ENCODE results near the gene MRPL44.
"Not testable (repeated sequence)": the region's sequence is repeated elsewhere in the genome, so short reads cannot be mapped to it uniquely, and the experiment has no call there.

Gene MRPL44

DNA sequence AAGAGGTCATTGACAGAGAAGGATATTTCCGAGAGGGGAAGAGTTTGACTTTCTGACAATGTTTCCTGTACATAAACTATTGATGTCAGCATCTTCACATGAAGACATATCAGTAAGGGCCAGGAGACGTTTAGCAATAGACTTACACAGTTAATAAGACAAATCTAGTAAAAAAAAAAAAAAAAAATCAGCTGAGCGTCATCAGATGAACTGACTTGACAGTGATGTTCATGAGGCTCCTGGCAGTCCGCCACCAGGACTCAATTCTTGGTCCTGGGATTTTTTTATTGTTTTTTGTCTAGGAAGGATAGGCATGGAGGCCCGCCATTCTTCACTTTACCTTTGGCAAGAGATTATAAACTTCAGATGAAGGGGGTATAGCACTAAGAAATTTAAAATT is 14.5 kb downstream of the MRPL44 start:
- no peak for DNase-seq (ENCODE audit: low read depth)

DNA sequence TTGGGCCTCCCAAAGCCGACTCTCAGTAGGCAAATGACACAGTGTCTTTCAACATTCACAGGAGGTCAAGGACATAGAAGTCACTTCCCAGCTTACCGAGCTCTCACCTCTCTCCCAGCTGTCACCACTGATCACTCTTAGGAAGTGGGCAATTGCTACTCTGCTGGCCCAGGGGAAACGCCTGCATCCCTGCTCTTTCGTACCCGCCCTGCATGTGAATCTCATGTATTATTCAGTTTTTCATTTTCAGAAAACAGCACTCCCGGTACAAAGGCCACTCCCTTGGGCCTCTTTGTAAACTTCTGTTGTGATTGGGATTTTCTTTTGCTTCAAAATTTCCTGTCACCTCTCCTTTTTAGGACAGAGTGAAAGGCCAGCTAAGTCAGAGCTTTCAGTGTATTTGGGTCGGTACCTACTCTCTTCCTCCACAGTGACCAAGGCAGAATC is 15.4 kb downstream of the MRPL44 start:
- DNase-seq (ENCODE audit: low read depth), result no peak

- no peak for DNase-seq (ENCODE audit: low read depth)
Measured at GRCh38 chr2:223973606-223974005, 16.3 kb downstream of the MRPL44 start.

DNA sequence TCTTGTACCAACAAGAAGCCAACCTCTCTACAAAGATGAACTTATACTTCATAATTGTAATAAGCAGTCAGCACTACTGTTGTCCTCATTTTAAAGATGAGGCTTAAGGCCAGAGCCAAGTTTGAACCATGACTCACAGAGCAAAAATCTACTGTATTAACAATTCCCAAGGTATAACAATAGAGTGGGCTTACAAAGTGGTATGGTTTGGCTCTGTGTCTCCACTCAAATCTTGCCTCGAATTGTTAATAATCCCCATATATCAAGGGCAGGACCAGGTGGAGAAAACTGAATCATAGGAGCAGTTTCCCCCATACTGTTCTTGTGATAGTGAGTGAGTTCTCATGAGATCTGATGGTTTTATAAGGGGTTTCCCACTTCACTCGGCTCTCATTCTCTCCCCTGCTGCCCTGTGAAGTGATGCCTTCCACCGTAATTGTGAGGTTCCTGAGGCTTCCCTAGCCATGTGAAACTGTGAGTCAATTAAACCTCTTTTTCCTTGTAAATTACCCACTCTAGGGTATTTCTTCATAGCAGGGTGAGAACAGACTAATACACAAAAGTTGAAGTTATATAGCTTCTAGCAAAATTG is 19.5 kb downstream of the MRPL44 start:
- DNase-seq (ENCODE audit: low read depth), result peak; percentile 35

GRCh38 chr2:223978451-223978850 is 21.2 kb downstream of the MRPL44 start:
- DNase-seq (ENCODE audit: low read depth), result no peak

DNA sequence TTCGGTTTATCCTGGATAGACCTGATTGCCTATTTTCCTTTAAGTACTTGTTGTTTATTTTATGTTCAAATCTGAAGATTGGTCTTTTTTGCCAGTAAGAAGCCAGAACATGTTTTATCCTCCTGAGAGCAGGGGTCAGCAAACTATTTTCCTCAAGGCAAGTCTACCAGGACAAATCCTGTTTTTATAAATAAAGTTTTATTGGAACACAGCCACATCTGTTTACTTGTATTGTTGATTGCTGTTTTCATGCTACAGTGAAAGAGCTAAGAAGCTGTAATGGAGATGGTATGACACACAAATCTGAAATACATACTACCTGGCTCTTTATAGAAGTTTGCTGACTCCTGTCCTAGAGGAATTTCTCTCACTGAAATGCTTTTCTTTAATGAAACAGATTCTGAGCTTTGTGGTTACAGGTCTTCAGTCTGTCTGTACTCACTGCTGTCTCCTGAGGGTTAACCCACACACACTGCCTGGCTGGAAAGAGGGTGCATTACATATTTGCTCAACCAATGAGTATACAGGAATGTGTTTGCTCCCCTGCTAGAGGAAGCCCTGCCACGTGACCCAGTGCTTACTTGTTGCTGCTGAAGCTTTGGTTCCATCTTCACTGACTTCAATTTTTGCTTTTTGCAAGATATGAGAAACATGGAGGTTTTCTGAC is 22.6 kb downstream of the MRPL44 start:
- peak; percentile 55 for DNase-seq (ENCODE audit: low read depth)

DNA sequence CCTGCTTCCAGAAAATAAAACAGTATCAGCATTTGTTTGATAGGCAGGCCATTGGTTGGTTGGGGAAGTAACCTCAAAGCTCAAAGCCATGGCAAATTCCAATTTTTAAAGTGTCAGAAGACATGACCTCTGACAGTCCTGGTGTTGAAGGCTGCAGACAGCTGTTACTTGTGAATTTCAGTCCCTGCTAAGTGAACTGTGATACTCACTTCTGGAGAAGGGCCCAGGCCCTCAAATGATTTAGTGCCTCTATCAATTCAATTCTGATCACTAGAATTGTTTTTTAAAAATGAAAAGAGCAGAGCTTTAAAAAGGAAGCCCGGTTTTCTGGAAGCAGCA is 23.1 kb downstream of the MRPL44 start:
- DNase-seq (ENCODE audit: low read depth), result no peak

DNA sequence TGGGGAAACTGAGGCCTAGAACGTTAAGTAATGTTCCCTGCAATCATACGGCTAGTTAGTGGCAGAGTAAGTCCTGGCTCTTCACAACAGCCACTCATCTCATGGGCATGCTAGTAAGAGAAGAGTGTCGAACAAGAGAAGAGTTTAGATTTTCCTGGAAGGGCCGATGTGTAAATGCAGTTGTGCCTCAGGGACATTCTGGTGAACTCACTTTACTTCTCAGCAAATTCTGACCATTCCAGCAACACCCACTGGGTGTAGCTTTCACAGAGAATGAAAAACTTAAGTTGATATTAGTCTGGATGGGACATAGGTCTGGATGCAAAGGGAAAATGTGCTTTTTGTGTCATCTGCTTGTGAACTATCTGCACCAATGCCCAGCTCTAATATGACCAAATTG is 23.5 kb downstream of the MRPL44 start:
- DNase-seq (ENCODE audit: low read depth), result no peak

DNA sequence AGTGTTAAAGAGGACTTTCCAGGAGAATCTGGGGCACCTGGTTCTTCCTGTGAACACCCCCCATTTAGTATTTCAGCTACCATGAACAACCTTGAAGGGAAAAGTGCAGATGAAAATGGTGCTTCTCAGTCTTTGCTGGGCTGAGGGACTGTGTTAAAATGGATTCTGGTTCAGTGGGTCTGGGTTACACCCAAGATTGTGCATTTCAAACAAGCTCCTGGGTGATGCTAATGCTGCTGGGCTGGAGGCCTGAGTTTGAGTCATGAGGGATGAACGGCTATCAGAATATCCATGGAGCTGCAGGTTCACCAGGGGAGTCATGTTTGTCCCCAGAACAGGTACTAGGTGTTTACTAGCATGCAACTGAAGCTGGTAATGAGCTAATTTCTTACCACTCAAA is 24.0 kb downstream of the MRPL44 start:
- DNase-seq (ENCODE audit: low read depth), result no peak

- DNase-seq (ENCODE audit: low read depth), result no peak
Measured at GRCh38 chr2:223989206-223989855, 32.1 kb downstream of the MRPL44 start.

GRCh38 chr2:223989856-223990232 is 32.6 kb downstream of the MRPL44 start:
- DNase-seq (ENCODE audit: low read depth), result no peak

- DNase-seq (ENCODE audit: low read depth), result no peak
Measured at GRCh38 chr2:223991611-223992010, 34.3 kb downstream of the MRPL44 start.

DNA sequence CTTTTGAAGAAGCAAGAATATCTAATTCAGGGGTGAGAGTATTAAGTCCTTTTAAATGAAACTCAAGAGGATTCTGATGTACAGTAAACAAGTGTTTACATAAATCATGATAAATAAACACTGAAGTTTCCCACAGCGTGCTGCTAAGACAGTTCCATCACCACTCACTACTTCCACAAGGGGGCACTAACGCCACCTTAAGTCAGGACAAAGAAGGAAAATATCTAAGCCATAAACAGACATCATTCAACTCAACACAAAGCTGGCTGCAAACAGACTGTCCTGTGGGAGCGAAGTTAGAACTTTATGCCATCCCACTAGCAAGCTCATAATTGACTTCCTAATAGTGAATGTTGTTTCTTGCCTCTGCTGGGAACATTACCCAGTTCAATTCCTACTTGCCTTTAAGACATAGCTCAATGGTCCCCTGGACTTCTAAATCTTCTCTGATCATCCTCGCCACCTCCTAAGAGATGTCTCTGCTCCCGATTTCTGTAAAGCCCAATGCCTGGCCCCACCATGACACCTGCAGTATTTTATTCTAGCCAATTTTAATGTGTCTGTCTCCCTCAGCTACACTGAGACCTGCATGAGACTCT is 36.5 kb downstream of the MRPL44 start:
- DNase-seq (ENCODE audit: low read depth), result peak; percentile 85

DNA sequence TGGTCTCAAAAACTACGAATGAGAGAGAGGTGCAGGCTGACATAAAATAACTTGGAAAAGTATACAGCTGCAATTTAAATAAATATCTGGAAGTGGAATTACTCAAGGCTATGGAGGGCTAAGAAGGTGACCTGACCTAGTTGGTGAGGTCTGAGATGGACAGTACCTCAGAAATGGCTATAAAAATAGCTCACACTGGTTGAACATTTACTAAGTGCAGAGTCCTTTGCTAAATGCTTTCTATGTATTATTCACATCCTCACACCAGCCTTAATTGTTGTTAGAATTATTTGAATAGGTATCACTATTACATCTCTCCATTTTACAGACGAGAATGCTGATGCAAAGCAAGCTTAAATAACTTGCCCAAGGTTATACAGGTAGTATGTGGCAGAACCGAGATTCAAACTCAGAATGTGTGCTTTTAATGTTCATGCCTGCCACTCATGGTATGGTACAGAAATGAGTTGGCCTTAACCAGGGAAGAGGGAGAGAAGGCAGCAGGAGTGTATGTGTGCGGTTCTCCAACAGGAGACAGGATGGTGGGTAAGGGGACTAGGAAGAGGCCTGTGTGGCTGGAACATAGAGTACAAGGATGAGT is 37.4 kb downstream of the MRPL44 start:
- no peak for DNase-seq (ENCODE audit: low read depth)

GRCh38 chr2:223995569-223995968 is 38.3 kb downstream of the MRPL44 start:
- peak; percentile 61 for DNase-seq (ENCODE audit: low read depth)

GRCh38 chr2:223996391-223996790 is 39.1 kb downstream of the MRPL44 start:
- DNase-seq (ENCODE audit: low read depth), result no peak

- DNase-seq (ENCODE audit: low read depth), result peak; percentile 7
Measured at GRCh38 chr2:223997938-223998337, 40.7 kb downstream of the MRPL44 start.

DNA sequence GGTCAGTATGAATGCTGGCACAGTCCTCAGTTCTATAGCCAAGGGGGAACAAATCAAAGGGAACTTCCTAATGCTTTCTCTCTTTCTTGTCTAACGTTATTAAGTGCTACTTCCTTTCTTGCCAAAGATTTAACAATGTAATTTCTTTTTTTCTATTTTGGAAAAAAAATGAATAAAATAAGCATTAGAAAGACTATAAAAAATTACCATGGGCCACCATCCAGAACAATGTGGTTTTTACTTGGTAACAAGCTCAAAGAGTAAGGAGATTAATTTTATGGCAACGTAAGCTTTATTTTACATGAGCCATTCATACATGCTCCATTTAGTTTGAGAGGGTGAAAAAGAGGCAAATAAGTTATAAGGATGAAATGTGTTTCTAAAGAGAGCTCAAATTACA is 41.7 kb downstream of the MRPL44 start:
- peak; percentile 17 for DNase-seq (ENCODE audit: low read depth)

GRCh38 chr2:223999862-224000261 is 42.6 kb downstream of the MRPL44 start:
- no peak for DNase-seq (ENCODE audit: low read depth)

DNA sequence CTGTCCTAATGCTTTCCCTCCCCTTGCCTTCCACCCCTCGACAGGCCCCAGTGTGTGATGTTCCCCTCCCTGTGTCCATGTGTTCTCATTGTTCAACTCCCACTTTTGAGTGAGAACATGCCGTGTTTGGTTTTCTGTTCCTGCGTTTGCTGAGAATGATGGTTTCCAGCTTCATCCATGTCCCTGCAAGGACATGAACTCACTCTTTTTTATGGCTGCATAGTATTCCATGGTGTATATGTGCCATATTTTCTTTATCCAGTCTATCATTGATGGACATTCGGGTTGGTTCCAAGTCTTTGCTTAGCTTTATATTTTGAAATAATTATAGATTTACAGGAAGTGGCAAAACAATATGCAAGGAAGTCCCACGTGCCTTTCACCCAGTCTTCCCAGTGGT is 43.4 kb downstream of the MRPL44 start:
- not testable (repeated sequence) for DNase-seq (ENCODE audit: low read depth)

- DNase-seq (ENCODE audit: low read depth), result peak; percentile 7
Measured at GRCh38 chr2:224004105-224004695, 46.9 kb downstream of the MRPL44 start.

- DNase-seq (ENCODE audit: low read depth), result peak; percentile 54
Measured at GRCh38 chr2:224008702-224009261, 51.5 kb downstream of the MRPL44 start.
